GM18520 (cell line): ENCODE data around the gene STXBP3.
"Not testable (repeated sequence)": the region's sequence is repeated elsewhere in the genome, so short reads cannot be mapped to it uniquely, and the experiment has no call there.

Source experiments
- ATAC-seq: cut with Tn5 transposase; IDR thresholded peaks from one replicate; pipeline ENCODE4 v1.9.1; 2021; ENCODE audit not compliant: unreplicated experiment

STXBP3 gene

DNA sequence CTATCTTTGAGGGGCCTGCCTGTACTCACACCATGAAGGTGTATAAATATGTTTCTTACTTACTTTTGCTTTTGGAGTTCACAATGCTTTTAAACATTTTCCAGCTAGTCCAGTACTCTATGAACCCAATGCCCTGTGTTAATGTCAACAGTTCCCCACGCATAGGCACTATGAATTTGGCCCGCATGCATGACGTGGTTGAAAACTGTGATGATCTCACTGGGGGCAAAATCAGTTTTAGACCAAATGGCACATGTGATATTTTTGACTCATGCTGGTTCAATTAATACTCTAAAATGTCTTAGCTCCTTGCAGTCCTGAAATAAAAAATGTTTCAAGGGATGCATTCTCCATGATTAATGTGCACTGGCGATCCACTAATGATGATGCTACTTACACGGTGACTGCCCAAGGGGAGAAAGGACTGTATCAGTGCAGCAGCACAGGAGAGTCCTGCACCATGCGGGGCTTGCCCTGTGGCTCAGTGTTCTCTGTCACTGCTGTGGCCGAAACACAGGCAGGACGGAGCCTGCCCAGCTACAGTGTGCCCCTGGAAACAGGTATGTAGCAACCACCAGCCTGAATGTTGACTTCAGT is 18.0 kb upstream of the STXBP3 start:
- no peak for ATAC-seq

DNA sequence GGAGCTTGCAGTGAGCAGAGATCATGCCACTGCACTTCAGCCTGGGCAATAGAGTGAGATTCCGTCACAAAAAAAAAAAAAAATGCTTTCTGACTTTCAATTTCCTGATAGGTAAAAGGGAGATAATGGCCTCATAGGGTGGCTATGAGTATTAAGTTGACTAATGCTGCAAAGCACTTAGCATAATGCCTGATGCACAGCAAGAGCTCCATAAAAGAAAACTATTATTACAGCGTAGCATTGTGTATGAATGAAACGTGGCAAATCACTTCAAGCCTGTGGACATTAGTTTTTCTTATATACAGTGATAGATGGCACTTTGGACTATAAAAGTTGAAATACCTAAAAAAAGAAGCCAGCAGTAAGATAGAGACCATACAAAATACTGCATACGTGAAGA is 17.0 kb upstream of the STXBP3 start:
- no peak for ATAC-seq

DNA sequence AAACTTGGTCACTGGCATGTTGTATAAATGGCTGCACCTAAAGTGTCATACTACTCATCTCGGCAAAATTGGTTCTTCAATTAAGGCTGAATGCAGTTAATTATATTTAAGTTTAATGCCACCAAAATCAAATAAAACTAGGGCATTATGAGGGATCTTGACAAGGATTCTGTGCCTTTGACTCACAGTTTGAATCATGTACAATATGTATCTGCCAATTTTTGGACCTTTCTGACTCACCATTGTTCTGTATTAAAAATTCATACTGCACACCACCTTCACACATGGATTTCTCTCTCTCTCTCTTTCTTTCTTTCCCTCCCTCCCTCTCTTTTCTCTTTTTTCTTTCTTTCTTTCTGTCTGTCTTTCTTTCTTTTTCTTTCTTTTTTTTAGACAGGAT is 14.1 kb upstream of the STXBP3 start:
- ATAC-seq: no peak

DNA sequence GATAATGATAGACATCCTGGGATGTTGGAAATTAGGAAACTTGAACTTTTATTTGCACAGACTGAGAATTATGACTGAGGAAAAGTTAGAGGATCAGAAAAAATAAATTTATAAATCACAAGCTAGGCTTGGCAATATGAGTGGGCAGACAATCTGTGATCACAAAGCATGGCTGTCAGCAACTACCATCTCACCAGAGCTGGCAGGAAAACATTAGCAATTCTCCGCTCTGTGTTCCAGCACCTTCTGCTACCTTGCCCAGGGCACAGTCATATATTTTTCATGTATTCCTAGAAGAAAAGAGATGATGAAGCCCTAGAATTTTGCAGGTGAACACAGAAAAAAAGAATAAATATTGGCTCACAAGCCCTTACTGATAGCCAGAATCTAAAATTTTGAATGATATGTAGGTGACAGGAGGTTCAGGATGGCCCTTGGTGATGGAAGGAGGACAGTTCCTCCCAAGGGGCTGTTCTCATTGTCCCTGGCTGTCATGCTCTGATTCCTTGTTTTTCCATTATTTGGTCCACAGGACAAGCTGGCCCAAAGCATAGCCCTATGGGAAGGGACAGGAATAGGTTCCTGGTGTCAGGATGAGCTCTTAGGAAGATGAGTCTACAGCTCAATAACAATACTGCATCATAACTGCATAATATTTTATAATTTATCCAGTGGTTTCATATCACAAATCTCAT is 12.2 kb upstream of the STXBP3 start:
- ATAC-seq: no peak

DNA sequence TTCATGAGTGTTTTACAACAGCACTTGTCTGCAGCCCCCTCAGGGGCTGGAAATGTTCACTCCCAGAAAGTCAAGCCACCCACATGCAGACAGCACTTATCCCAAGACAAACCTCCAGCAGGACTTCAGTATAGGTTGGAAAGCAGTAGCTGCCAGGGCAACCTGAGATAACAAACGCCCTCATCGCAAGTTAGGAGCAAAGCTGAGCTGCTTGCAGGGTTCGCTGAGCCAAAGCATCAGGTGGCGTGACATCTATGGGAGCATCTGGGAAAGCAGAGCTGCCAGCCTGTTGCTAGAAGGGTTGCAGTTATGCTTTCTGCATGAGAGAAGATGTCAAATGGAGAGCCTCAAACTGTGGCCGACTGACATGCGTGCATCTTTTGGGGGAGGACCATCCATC is 4.2 kb upstream of the STXBP3 start:
- no peak for ATAC-seq

DNA sequence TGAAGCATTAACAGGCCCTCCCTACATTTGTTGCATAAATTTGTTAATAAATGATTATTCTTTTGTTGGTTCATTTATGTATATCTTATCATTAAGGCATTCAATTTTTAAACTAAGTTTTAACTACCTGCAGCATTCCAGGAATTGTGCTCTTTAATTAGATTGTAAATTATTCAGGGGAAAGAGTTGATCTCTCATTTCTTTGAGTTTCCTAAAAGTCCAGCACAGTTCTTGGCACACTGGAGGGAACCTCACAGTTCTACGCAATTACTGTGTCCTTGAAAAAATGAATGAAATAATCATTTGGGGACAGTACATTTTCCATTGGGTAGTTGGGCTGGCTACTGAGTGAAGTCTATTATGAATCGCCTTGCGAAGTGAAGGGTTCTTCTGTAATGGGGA is 493 bp upstream of the STXBP3 start:
- ATAC-seq: no peak

DNA sequence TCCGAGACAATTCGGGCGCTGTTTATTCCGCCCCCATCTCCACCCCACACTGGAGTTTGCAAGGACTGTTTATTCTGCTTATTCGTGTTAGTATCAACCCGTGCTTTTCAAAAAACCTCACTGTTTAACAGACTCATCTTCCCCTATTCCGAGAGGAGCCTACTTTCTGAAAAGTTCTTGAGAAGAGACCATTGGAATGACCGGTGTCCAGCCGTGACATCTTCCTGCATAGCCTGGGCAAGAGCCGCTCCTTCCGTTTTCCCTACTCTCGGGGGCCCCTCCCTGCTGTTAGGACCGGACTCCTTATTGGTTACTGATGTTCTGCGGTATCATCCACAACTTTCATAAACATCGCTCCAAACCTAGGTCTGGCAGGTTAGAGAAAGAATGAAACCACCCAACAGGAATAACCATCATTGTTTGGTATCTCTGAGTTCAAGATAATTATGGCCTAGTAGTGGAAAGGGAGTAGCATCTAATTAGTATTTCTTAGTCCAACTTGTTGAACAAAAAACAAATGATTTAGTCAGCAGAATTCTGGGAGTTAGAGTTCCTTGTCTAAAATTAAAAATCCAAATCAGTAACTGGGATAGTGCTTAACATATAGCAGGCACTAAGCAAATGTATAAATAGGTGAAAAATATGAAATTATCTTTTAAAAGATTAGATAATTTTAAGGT is 837 bp downstream of the STXBP3 start:
- ATAC-seq: no peak

DNA sequence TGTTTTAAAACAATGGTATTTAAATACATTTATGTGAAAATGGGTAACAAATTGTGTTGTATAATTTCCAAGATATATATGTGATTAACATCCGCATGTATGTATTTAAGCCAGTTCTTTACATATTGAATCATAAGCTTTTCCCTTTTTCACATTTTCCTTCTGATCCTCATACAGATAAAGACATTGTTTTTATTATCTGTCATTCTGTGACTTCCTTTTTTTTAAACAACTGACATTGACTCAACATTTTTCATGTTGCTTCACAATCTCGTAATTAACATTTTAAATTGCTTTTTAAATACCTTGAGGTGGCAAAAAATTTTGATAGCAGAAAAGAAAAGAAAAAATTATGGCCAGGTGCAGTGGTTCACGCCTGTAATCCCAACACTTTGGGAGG is 1.4 kb downstream of the STXBP3 start:
- ATAC-seq: no peak

DNA sequence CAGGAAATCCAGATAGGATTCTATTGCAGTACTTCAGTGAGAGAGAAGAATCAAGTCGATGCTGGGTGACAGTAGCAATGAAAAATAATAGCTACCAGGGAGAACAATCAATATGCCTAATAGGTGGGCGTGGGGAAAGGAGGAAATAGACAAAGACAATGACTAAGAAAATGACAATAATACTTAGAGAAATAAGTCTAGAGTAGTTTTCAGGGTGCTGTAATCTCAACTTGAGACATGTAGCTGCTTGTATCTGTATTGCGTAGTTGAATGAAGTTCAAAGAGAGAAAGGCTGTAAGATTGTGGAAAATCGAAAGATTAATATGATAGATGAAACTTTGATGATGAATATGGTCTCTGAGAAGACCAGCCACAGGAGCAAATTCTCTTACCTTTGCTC is 2.6 kb downstream of the STXBP3 start:
- ATAC-seq: no peak

DNA sequence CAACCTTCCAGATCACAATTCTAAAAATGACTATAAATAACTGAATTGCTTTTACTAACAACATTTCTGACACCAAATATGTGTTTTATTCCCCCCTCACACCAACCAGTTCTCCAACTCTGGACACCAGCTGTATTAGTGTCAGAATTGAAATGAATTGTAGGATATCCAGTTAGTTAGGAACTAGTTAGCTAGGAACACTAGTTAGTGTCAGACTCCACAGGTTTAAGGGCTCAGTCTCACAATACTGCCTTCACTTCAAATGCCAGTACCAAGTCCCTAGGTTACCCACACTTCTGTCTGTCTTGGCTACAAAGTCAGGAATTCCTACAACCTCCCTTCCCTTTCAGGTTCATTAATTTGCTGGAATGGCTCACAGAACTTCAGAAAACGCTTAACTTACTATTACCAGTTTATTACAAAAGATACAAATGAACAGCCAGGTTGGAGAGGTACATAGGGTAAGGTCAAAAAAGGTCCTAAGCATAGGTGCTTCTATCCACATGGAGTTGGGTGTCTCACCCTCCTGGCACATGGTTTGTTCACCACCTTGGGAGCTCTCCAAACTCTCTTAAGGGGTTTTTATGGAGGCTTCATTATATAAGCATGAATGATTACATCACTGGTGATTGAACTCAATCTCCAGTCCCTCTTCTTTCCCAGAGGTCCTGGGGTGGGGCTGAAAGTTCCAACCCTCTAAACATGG is 4.2 kb downstream of the STXBP3 start:
- ATAC-seq: no peak

DNA sequence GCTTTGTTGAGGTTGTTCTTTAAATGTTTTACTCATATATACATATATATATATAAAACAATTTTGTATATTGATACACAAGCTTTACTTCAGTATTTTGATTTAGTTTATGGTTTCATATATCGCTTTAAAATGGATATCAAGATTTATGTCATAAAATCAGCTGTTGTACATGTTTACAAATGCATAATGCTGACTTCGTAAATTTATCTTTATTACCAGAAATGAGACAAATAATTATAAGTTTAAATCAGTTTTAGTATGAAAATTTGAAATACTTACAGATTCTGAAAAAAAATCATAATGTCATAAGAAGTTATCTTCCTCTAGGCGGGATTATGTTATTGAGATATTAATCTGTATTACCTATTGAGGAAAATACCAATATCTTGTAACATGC is 6.9 kb downstream of the STXBP3 start:
- no peak for ATAC-seq

DNA sequence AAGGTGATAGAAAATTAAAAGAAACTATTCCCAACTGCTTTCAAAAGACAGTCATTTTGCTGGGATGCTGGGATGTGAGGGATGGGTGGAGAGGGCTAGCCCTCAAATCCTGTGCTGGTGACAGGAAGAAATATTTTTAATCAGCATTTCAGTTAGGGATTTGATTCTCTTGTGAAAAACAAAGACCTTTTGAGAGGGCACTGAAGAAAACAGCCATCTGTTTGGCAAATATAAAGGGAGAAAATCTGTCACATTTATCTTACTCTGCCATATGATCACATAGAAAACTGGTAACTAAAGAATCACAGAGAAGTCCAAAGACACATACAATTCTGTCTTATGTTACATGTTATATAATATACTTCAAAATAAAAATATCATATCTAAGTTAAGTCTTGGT is 12.3 kb downstream of the STXBP3 start:
- no peak for ATAC-seq

DNA sequence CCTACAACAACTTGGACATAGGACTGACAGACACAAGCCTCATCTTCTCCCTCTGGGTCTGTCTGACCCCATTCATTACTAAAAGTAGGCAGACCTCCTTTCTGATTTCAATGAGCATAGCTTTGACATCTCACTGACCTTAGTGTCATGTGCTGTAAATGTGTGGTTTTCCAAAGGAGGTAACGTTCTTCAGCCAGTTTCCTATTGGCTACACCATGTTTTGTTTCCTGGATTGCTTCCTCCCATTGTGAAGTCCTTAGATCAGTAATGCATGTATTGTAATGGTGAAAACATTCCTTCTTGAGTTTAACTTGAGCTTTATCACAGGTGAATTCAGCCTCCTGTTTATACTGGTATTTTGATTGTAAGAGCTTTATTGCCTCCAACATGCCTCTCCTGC is 20.6 kb downstream of the STXBP3 start:
- no peak for ATAC-seq

DNA sequence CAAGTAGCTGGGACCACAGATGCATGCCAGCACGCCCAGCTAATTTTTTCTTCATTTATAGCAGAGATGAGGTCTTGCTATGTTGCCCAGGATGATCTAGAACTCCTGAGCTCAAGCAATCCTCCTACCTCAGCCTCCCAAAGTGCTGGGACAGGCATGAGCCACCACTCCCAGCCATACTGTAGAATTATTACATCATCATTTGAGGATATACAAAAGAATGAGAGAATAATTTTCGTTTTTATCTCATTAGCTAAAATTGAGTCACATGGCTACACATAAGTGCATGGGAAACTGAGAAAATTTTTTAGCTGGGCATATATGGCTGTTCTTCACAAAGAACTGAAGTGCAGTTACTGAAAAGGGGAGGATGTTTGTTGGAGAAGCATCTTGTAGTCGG is 21.2 kb downstream of the STXBP3 start:
- no peak for ATAC-seq

DNA sequence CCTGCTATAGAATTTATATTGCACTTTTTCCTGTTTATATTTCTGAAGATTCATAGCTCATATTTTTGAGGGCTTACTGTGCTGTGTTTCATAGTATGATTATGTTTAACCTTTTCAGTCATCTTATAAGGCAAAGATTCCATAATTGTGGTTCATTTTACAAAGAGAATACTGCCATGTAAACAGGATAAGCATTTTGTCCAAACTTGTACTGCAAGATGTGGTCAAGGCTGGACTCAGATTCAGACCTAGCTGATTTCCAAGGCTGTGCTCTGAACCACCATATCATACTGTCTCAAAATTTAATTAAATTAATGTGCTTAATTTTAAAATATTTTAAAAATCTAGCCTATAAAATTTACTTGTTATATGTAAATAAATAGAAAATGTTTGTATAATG is 31.4 kb downstream of the STXBP3 start:
- ATAC-seq: no peak

DNA sequence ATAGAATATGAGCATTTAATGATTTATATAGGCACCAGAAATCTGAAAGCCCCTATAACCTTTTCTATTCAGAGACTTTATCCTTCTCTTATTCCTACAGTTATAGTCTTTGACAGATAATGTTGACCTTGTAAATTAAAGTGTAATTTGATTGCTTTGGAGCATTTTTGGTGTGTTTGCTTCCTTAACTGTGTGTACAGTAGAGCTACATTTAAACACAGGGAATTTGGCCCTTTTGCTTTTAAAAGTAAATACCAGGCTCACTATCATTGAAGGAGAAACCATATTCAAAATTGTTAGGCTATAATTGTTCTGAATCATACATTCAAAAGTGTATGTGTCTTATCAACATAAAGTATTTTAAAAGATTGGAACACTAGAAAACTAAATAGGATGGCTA is 33.0 kb downstream of the STXBP3 start:
- ATAC-seq: no peak

DNA sequence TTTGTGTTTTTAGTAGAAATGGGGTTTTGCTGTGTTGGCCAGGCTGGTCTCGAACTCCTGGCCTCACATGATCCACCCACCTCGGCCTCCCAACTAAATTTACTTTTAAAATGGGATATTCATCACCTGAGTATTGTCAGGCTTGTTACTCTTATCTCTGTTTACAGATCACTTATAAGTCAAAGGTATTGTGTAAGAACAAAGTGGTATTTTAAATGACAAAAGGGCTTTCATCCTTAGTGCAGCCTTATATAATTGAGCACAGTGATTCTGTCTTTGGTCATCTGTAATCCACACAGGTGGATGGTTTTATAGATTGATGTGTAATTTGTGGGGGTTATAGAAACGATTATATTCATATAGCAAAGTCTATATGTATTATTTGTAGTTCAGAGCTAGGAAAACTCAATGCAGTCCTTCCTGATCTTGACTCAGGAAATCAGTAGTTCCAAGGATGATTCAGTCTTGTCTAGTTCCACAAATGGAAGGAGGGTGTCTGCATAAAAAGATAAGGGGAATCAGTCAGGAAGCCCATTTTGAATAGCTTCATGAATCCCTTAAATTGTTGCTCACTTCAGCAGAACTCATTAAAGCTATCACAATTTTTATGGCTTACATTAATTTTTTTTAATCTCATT is 34.6 kb downstream of the STXBP3 start:
- ATAC-seq: no peak

DNA sequence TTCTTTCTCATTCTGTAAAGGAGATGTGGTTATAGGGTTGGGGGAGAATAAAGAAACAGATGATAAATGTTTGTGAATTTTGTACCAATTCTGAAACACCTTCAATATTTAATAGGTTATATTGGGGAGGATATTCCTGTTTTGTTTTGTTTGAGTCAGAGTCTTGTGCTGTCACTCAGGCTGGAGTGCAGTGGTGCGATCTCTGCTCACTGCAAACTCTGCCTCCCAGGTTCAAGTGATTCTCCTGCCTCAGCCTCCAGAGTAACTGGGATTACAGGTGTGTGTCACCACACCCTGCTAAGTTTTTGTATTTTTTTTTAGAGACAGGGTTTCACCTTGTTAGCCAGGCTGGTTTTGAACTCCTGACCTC is 35.1 kb downstream of the STXBP3 start:
- ATAC-seq: not testable (repeated sequence)

DNA sequence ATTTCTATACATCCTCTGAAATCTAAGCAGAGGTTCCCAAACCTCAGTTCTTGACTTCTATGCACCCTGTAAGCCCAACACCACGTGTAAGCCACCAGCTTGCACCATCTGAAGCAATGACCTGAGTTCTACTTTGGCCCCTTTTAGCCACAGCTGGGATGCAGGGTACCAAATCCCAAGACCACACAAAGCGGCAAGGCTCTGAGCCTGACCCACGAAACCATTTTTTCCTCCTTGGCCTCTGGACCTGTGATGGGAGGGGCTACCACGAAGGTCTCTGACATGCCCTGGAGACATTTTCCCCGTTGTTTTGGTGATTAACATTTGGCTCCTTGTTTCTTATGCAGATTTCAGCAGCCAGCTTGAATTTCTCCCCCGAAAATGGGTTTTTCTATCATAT is 38.8 kb downstream of the STXBP3 start:
- no peak for ATAC-seq

DNA sequence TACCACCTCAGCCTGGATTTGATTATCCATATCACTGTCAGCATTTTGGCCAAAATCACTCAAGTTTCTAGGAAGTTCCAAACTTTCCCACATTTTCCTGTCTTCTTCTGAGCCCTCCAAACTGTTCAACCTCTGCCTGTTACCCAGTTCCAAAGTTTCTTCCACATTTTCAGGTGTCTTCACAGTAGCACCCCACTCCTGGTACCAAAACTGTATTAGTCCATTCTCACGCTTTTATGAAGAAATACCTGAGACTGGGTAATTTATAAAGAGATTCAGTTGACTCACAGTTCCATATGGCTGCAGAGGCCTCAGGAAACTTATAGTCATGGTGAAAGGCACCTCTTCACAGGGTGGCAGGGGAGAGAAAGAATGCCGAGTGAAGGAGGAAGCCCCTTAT is 39.4 kb downstream of the STXBP3 start:
- ATAC-seq: no peak

DNA sequence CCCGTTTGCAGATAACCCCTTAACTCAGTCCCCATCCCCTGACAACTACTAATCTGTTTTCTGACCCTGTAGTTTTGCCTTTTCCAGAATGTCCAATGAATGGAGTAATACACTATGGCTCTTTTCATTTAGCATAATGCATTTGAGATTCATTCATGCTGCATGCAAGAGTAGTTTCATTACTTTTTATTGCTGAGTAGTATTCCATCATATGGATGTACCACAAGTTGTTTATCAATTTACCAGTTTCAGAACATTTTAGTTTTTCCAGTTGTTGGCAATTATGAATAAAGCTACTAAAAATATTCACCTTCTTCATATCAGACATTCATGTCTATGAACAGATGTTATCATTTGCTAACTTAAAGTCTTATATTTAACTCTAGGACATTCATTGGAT is 45.3 kb downstream of the STXBP3 start:
- no peak for ATAC-seq

DNA sequence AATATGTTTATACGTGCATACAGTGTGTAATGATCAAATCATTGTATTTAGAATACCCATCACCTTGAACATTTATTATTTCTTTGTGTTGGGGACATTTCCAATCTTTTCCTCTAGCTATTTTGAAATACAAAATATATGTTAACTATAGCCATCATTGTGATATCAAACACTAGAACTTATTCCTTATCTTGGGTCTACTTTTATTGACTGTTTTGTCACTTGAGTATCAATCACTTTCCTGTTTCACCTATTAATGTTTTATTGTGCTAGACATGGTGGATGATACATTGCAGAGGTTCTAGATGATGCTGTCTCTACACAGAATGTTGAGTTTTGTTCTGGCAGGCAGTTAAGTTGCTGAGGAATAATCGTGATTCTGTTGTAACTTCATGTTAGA is 45.9 kb downstream of the STXBP3 start:
- ATAC-seq: no peak
